GM19395 (cell line): Measurements from ENCODE around the gene TMED3.
A peak's percentile ranks its signal among the peaks of the same experiment; 100 is the strongest.

Experiments used
- ATAC-seq: cut with Tn5 transposase; IDR thresholded peaks from one replicate; pipeline ENCODE4 v1.9.1; 2021; ENCODE audit warnings: mild to moderate bottlenecking, moderate library complexity; ENCODE audit not compliant: unreplicated experiment

The TMED3 gene

DNA sequence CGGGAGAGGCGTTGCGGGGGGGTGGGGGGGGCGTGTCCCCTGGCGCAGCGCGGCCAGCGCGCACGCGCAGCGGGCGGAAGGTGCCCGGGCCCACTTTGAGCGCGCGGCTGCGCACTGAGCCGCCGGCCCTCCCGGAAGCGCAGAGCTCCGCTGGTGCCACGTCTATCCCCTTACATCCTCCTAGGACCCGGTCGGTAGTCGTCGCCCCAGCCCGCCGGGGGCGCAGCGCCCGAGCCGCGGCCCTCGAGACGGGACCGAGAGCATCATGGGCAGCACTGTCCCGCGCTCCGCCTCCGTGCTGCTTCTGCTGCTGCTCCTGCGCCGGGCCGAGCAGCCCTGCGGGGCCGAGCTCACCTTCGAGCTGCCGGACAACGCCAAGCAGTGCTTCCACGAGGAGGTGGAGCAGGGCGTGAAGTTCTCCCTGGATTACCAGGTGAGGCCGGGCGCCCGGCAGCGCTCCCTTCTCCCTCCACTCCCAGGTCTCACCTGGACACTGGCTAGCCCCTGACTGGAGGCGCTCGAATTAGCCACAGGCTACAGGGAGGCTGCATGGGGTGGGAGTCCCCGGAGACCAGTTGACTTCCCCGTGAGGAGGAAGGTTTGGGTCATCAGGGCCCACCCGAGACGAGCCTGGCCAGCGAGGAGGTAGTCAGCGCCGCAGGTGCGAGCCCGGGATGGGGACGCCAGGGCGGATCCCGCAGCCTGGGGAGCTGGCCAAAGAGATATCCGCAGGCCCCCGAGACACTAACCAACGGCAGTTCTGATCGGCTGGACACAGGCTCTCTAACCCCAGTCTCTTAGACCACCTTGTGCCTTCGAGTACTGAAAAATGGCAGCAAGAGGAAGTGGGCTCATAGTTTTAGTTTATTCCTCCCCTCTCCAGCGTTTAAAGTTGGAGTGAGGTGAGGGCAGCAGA is at the start of gene TMED3:
Gene TMED3, plus strand, starts transcription at position 128 of the 916 bp plus-strand sequence. Its CDS starts 138 bp downstream, at position 266.
- ATAC-seq, result peak; percentile 89

DNA sequence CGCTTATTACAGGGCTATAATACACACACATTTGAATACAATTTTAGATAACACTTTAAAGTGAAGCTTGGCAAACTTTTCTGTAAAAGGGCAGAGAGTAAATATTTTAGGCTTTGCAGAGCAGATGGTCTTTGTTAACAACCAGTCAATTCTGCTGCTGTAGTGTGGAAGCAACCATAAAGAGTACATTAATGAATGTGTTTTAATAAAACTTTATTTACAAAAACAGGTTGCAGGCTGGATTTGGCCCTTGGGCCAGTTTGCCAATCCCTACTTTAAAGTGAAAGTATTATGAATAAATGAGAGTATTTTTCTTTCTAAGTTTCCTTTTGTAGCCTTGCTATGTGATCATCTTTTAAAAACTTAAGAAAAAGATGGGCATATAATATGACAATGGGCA is 49.1 kb upstream of the TMED3 start:
- no peak for ATAC-seq

DNA sequence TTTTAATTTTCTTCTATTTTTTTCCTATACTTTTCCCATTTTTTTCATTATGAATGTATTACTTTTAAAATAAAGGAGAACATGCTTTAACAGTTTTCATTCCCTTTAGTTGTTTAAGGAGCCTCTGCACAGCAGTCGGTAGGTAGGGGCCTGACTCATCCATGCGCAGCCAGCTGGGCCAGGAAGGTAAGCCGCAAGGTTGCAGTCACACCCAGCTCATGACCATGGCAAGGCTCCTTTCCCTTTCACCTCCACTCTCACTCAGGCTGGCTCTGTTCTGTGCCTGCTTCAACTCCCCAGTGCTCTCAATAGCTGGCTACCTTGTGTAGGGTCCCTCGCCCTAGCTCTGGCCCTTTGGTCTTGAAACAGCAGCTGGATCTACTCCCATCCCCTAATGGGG is 45.7 kb upstream of the TMED3 start:
- no peak for ATAC-seq

DNA sequence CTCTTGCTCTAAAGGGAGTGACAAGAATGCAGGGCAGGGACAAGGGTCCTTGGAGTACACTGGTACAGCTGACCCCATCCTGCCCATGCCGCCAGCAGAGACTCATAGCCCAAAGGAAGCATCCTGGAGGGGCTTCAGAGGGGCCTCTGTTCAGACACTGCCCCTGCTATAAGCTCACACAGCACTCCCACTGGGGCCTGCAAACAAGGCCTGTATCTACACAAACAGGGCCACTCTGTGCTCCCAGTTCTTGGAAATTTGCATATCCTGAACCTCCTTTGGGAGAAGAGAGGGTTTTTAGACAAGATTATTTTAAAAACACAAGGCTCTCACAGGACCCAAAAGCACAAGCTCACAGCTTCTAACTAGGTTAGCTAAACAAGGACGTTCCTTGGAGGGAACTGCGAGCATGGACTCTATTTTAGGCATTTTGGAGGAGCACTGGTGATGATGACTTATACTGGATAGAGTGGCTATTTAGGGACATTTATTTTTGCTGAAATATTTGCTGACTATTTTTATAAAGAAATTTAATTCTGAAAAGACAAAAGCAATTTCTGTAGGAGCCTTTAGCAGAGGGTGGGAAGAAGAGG is 44.8 kb upstream of the TMED3 start:
- ATAC-seq, result no peak

DNA sequence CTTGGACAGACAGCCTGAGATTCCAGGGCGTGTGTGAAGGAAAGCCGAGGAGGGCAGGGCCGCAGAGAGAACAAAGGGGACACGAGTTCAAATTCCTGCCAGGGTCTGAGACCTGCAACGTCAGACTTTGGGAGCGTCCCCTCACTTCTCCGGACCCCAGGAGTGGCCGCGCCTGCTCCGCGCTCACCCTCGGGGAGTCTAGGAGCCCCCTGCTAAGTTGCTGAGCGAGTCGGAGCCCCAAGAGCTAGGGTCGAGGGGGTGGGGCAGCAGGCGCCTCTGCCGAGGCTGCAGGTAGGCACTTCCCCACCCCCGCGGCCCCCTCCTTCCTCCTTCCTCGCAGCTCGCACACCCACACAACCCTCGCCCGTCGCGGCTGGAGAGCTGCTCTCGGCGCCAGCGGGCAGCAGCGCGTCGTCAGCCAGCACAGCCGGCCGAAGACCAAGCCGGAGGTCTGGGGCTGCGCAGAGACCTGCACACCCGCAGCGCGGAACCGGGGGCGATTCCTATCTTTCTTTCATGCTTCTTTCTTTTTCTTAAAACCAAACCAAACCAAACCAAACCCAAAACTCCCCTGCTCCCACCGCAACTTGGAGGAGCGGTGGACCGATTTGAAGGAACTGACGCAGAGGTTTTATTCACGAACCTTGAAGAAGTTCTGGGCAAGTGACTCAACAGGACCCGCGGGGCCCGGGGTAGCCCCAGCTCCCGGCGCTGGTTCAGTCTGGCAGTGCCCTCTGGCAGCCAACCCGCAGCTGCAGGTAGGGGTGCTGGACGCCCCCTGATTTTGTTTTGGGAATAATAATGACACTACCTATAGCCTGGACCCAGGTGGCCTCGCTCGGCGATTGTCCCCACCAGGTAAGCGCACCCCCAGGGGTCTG is 28.3 kb upstream of the TMED3 start, which contains the start of gene ANKRD34C:
Gene ANKRD34C, plus strand, starts transcription at position 352 of the 881 bp plus-strand sequence. CDS start 10,563 bp downstream, outside the sequence.
- ATAC-seq, result no peak

DNA sequence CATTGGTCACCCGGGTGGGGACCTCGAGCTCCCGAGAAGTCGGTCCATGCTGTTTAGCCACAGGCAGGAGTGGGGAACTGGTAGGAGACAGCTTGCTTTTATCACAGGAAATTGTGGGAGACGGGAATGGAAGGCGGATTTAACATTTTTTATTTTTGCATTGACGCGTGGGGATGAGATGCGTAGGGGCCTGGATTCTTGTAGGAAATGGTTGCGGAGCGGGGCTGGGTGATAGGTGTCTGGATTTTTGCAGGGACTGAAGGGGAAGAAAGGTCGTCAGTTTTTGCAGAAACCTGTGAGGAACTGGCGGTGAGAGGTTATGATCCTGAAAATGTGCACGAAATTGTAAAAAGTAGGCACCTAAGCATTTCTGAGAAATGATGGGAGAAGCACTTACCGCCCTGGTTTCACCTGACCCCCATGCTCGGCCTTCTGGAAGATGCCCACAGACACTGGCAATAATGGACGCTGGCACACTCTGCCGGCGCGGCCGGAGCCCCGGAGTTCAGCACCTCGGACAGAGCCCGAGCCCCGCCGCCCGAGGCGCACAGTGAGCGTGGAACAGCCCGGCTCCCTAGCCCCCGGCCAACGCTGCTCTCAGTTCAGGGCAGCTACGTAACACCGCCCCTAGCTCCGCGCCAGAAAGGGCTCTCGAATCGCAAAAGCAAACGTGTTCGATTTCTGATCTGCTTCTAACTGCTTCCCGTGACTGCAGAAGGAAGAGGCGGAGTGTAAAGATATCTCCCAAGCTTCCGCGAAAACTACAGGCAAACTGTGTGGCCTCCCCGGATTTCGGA is 27.5 kb upstream of the TMED3 start:
- no peak for ATAC-seq

DNA sequence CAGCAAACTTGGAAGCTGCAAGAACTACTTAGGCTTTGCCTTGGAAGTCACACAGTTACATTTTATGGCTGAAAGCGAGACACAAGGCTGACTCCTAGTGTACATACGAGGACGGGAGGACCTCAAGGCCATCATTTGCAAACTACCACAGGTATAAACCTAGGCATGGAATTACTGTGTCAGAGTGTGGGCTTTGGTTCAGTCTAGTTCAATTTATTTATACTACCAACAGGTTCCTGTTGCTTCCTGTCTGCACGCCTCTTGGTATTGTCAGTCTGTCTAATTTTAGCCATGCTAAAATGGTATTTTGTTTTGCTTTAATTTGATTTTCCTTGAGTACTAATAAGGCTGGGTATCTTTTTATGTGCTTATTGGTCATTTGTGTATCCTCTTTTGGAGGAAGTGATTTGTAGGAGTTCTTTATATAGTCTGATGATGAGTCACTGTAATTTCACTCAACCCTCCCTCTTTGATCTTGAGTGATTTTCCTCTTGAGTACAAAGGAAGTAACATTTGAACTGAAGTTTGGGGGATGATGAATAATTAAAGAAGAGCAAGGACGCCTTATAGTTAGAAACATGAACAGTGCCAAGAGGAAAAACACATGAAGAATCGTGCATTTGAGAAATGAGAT is 20.2 kb upstream of the TMED3 start:
- no peak for ATAC-seq

DNA sequence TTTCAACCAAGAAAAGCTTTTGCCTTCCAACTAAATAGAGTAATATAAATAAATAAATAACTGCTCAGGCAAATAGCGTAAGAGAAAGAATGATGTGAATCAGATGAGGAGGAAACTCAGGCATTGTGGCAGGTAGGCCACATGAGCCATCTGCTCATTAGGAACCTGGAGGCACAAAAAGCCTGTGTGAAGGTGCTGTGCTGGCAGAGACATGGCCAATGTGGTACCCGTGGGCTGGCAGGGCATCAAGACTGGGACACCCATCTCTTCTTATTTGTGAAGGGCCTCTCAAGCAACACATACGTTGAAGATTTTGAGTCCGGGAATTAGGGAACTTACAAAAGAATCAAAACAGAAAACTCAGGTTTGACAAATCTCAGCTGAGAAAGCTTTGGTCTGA is 18.9 kb upstream of the TMED3 start:
- ATAC-seq, result no peak

DNA sequence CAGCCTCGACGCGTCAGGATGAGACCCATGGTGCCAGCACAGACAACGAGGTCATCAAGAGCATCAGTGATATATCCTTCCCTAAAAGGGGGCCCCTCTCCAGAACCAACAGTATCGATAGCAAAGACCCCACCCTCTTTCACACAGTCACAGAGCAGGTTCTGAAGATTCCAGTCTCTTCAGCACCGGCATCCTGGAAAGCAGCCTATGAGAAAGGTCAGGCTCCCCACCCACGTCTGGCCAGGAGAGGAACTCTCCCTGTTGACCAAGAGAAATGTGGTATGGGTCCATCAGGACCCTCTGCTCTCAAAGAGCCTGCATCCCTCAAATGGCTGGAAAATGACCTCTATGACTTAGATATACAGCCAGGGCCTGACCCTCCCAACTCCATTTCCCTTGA is 16.8 kb upstream of the TMED3 start:
- no peak for ATAC-seq

DNA sequence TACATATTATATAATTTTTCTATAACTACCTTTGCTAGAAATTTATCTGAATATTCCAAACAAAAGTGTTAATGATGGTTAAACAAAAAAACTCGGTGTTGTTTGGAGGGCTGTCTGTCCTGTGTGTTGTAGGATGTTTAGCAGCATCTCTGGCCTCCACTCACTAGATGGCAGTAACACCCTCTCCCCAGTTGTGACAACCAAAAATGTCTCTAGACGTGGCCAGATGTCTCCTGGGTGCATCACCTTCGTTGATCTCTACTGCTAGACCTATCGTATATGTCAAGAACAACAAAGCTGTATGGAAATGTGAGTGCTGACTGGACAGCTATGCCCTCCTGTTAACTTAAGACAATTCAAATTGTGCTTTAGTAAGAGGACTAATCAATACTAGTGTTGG is 14.3 kb upstream of the TMED3 start:
- ATAC-seq, result no peak

DNA sequence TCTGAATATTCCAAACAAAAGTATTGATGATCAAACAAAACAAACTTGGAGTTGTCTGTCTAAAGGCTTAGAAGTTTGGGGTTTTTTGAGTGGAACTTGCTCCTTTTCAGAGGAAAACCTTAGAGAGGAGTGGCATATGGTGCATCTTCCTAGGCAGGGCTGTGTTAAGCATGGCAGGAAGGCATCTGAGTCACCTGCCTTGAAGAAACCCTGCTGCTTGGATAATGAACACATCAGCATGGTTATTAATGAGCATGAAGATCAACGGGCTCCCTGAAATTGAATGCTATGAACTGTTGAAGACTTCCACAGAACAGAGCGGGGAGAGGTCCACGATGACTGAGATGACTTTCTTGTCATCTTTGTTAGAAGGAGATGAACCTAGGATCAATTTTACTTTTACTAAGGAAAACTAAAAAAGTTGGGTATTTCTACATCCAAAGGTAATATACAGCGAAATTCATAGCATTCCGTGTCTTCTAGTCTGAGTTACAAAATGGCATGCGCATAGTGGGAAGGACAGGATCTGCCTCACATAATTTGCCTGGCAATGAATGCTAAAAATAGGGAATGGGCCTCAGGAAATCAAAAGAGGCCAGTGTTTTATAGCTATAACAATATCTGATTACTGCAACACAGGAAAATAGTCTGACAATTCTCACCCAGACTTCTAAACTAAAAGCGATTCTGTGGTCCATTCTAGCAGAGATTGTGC is 11.6 kb upstream of the TMED3 start:
- ATAC-seq, result no peak

DNA sequence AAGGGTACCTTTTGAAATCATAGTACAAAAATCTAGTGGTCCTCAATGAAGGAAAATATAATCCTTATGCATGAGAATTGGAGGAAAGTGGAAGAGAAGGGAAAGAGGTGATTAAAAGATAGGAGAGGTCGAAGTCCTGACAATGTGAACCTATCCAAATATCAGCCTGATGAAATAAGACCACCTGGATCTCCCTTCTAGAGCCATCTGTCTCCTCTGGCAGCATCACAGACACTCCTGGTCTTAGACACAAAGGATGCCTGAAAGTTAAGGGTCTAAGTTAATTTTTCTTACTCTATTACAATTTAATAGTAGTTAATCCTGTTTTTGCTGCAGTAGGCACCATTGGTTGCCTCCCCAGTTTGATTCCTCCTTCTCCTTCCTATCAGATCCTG is 11.1 kb upstream of the TMED3 start:
- no peak for ATAC-seq

DNA sequence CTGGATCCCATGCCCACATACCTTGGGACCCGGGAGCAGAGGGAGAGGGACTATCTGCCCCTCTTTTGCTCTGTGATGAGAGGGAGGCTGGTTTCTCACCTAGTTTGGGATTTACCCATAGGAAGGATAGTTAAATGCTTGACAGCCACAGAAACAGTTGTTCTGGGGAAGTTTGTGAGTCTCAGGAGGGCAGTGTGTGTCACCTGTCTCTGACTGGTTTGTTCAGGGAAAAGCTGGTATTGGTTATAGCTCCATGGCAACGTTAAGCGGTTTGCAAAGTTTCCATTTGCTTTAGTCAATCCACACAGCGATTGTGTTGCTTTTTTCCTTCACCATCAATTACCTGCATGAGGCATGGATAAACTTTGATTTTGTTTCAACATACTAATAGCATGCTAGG is 3.7 kb upstream of the TMED3 start:
- ATAC-seq, result no peak

DNA sequence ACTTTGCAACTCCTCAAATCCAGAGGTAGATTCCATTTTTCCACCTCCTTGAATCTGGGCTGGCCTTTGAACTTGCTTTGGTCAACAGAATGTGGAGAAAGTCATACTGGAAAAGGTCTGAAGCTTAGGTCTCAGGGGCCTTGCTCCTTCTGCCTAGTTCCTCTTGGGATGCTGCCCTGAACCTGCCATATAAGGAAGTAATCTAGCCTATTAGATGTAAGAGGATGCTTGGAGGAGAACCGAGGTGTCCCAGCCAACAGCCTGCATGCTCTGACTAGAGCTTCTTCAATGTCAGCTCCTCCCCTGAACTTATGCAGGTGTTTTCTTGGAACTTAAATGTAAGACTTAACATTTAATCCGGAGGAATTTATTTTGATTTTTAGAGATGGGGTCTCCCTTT is 2.0 kb upstream of the TMED3 start:
- ATAC-seq, result no peak

DNA sequence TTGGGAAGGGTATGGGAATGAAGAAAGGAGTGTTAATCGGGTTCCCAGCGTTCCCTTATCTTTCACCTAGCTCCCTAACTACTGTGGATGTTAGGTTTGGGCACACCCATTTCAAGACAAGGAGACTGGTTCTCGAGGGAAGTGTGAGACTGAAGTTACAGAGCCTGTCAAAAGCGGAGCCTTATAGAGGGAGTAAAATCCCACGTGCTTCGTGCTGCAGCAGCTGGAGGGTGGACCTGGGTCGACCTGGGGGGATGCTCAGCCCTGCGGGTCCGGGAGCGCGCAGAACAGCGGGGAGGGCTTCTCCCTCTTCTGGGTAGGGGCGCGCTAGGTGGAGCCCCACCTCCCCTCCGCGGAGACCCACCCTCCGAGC is 314 bp upstream of the TMED3 start:
- ATAC-seq, result peak; percentile 49

DNA sequence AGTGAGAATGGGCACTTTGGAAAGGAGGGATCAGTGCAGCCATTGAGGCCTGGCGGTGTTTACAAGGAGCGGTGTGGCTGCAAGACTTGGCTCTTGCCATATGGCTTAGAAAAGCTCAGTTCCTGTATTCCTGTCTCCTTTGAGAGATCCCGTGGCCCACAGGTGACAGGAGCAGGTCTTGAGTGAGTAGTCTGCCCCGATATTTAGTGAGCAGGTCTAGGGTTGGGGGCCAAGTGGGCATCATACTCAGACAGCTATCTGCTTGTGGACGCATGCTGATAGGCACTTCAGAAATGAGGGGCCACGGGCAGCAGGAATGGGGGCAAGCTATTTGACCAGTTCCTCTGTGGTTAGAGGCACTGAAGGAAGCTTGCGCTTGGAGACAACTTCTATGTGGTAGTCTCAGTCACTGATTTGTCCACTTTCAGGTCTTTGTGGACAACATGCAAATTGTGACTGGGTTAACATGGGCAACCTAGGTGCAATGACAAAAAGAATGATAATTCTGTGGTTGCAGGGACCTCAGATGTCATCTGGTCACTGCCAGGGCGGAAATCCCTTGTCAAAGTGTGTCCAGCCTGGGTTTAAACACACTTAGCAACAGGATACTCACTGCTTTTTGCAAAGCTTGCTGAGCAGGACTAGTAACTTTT is 1.1 kb downstream of the TMED3 start:
- no peak for ATAC-seq

DNA sequence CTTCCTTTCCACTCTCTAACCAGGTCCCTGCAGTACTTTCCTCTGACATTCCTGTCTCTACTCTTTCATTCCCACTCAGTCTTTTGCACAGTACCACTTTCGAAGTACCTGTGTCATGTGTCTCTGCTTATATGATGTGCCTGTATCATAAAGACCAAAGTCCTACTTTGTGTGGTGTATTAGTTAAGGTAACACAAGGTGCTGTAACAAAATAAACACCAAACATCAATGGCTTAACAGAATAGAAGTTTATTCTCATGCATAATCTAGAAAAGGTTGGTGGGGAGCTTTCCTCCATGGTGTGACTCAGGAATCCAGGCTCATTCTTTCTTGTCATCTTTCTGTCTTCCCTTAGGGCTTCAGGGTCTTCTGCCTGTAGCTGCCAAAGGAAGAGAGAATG is 3.3 kb downstream of the TMED3 start:
- no peak for ATAC-seq

DNA sequence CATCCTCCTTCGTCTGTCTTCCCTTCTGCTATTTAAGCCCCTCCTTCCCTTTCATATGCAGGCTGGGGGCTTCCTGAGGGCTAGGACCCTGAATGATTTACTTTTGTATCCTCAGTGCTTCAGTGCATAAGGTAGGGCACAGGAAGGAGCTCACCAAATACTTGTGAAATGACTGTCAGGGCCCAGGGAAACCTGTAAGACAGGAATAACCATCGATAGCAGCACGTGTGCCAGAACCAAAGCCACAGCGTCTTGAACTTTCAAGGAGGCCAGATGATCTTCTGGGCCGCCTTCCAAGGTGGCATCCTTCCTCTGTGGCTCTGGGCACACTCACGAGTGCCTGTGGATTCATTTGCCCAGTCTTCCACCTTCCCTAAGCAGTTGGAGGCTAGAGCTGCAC is 3.9 kb downstream of the TMED3 start:
- no peak for ATAC-seq
